Endometrial microvascular endothelial cells (primary cell): Measurements from ENCODE around the gene PRKG1. TPM values are rescaled to one million over a fixed set of nuclear protein-coding genes. Genes with fewer than 3 reads are reported as not detected.

Experiments
- in situ Hi-C: cut with HindIII; loops from 2 replicates; pipeline ENCODE4 v1.10.0; 2017; ENCODE audit warnings: low sequenced_read_pairs, low pct_unique_long_range_greater_than_20kb; ENCODE audit errors: inconsistent ontology term
- total RNA-seq: library from RNA; depleted of rRNA; stranded (reverse); fragments of >200 nt; gene quantifications from one replicate; pipeline ENCODE4 v1.2.3, GENCODE V29; 2015; ENCODE audit errors: inconsistent ontology term

PRKG1 gene
- total RNA-seq, 1 donor from 2014 or later: not detected

DNA sequence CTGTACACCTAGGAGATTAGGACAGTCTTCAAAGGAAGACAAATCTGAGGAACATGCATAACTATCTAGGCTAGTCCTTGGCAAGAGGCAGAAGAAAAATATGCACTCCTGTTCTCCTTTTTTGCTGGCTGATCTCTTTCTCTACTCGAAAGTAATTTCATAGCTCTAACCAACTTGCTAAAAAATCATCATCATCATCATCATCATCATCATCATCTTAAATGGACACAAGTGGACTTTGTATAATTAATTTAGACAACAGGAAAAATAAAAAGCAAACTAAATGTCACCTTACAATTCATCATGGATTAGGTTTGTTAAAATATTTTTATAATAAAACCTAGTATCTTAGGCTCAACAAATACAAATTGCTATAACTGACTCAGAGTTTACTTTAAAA, 1192.6 kb downstream of the PRKG1 start:
- in situ Hi-C loops: no loop called here

DNA sequence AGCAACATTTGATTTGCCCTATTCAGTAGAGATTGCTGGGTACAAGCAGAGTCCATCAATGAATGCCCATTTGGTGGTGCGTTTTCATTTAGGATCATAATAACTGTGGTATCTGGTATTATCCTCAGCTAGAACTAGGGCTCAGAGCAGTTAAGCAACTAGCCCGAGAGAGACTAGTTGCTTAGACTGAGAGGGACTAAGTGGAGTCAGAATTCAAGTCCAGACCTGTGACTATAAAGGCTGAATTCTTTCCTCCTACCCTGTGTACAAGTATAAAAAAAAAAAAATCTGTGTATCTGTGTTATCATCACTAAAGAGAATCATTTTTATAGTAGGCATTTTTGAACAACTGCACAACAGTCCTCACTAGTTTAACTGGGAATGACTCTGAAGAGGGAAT, 1194.5 kb downstream of the PRKG1 start:
- in situ Hi-C loops: no loop called here

DNA sequence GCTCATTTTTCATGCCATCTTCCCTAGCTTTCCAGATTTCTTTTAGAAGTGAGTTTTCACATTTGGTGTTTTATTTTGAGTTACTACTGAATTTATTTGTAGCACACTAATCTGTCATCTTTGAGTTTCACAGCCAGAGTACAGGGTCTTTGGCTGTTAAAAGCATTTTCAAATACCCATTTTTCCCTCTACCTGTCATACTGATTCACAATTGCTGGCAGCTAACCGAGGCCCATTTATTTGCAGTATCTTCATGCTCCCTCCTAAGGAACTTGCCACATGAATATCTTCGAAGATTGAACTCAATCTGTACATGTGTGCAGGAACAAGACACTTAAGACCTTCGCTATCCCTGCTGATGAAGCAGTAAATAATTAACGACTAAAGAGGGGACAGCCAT, 1194.9 kb downstream of the PRKG1 start:
- in situ Hi-C loops: no loop called here

DNA sequence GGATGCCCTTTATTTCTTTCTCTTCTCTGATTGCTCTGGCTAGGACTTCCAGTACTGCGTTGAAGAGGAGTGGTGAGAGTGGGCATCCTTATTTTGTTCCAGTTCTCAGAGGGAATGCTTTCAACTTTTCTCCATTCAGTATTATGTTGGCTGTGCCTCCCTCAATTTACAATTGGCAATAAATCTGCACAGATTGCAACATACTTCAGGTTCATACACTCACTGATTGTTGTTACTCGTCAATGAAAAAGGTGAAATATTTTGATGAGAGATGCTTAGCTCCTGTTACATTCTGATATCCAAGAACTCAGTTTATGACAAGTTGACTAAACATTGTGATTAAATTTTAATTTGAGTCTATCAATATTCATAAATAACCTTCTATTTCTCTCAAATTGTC, 1201.9 kb downstream of the PRKG1 start:
- in situ Hi-C loops: no loop called here

DNA sequence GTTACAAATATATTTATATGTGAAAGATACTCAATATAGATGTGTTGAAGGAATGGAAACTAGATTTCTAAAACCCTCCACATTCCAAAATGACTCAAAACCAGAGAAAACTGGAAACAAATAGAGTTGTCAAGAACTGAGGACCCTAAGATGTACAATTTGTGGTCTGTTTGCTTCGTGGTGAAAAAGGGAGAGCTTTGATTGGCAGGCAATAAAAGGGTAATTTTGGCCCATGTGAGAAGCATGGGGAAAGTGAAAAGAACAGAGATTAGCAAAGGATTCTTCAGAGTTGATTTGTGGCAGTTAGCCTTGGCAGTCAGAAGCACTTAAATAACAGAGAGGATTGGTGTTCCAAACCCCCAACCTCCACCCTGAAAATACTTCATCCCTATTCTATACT, 1202.7 kb downstream of the PRKG1 start:
- in situ Hi-C loops: no loop called here

DNA sequence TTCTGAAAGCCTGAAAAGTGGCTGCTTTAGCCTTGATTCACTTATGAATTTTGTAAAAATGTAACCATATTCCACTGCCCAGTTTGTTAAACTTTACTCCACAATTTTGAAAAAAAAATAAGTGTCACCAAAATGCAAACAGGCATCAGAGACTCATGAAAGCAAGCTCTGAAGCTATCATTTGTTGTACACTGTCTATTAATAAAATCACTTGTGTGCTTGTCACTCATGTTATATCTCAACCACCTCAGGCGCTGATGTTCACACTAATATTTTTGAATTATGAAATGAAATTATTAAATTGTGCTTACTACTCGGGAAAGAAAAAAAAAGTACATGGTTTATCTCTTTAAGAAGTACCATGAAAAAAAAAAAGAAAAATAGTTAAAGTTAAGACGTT, 1205.3 kb downstream of the PRKG1 start:
- in situ Hi-C loops: no loop called here

DNA sequence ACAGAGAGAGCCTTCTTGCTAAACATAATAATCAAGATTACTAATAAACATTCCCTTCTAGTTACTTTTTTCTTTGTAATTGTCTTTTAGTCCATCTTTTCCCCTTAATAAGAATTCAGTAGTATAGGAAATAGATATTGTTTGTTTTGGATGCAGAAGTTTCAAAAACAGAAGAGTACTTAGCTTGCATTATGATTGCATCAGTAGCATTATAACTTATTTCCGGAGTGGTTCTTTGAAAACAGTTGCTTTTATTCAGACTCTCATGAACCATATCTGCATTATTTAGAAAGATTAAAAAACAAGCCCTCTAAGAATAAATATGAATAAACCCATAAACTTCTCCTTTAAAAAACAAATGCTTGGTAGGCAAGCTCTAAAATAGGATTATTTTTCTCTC, 1205.8 kb downstream of the PRKG1 start:
- in situ Hi-C loops: no loop called here

DNA sequence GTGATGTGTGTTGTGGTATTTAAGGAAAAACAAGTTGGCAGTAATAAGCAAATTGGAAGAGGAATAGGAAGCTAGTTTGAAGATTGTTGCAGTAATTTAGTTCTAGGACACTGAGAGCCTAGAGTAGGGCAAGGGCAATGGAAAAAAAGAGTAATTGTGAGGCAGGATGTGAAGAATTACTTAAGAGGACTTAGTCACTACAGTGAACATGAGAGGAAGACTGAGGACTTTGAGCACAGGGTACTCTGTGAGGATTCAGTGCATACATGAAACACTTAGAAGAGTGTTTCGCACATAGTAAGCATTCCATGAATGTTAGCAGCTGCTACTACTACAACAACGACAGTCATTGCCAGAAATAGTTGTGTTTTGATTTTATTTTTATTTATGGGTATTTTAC, 1208.9 kb downstream of the PRKG1 start:
- in situ Hi-C loops: no loop called here

DNA sequence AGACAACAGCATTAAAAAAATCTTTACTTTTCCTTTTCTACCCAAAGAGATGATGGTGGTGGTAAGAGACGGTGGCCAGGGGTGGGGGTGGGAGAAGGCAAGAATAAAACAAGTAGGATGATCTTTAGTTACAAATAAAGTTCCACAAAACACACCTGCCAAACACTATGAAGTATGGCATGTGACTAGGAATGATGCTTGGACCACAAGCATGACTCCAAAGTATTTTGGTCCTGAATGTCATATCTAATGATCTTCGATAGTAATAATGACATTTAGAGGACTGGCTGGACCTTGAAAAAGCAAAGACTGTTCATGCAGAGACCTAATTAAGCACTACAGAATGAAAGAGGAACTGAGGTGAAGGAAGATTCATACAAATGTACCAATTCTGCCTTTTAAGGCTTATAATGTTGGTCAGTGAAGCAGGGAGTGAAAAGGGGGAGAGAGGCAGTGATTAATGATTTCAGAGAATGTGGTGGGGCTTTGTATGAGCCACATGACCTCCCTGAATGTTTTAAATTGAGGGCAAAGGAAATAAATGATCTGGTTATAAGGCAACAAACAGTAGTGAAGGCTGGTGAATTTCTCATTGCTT, 1210.2 kb downstream of the PRKG1 start:
- in situ Hi-C loops: no loop called here

DNA sequence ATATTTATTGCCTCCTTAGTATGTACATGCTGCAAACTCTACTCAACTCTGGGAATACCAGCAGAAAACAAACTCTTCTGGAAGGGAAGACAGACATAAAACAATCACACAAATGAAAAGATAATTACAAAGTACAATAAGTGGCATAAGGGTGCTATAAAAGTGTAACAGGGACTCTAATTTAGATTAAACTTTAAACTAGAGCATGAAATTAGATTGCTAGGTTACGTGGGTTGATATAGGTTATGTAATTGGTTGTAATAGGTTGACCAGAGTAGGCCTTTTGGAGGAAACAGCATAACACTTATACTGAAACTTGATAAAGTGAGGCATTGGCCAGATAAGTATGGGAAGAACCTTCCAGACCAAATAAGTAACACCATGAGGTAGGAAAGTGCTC, 1213.6 kb downstream of the PRKG1 start:
- in situ Hi-C loops: no loop called here

DNA sequence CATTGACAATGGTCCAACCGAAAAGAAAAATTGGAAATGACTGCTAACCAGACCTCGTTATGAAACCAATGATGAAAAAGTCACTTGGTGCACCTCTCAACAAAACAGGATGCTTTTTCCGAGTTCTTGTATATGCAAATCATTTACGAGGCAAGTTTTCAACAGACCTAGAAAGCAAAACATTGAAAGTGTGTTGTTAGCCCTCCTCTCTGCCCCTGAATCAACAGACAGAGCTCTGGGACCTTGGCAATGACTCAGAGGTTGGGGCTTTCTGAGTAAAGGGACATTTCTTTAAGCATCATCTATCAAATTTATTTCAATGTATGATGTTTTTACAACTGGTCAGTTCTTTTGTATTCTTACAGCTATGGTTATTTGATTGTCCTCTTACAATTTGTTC, 1223.5 kb downstream of the PRKG1 start:
- in situ Hi-C loops: no loop called here

DNA sequence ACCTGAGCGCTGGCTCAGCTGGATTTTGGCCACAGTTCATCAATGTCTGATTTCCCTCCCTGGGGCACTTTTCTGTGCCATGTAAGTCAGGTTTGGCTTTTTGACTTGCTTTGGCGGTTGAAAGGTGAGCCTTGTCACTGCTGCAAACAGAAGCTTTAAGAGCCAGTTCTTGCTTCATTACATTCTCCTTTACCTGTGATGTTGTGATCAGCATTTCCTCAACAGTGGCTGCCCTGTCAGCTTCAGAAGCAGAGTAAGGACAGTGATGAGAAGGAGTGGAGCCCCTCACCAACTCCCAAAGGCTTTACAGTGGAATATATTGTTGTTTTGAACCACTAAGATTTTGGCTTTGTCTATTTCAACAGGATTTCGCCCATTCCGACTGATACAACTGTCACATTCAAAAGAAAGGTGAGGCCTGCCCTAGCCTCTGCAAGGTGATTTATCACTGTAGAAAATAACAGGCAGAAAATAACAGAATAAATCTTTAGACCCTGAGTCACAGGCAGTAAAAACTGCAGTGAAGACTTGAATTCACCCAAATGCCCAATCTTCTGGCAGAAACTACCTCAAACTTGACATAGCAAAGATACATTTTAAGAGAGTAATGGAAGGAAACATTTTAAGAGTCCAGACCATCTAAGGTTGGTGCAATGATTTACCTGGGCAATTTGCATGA, 1226.5 kb downstream of the PRKG1 start:
- in situ Hi-C loops: loop anchor here (25.0 kb wide), 1 partner anchor 287 kb away; no protein-coding TSS in a partner anchor

DNA sequence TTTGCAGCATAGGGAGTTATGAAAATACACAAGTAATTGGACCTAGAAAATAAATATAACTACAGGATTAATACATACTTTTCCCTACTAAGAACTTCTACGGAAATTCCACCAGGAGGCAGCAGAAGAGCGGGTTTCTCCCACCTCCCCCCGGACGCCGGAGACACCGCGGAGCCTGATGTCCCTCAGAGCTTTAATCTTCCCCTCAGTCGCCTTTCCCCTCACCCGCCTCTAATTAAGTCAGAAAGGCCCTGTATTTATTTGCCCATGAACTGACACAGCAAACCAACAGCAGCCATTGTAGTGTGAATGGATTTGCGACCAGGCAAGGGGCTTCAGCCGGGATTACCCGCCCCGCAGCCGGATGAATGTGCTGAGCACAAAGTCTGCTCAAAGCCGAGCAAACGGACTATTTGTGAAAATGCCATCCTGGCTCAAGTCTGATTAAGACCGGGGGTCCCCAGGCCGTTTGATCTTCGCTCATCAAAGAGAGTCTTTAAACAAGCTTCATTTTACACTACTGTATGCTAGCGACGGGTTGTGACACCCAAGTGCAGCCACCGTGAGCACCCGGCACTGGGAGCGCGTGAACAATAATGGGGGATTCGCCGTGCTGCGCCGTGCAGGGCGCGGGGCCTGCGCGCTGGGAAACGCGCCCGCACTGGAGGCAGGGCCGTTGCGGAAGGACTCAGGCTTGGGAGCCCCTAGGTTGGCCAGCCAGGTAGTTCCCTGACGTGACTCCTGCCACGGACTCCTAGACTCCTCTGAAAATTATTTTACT, 1234.2 kb downstream of the PRKG1 start:
- in situ Hi-C loops: loop anchor here (25.0 kb wide), 1 partner anchor 279 kb away; no protein-coding TSS in a partner anchor

DNA sequence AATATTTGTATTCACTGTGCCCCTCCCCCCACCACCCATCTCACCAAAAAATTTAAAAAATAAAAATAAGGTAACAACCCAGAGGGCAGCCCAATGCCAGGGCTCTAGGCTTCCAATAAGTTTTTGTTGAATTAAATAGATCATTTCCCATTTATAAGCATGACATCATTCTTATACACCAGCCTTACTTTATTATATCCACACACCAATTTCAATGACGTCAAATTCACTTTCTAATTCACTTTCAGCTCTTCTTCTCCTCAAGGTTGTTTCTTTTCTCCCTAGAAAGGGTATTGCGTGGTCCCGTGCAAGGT, 1238.6 kb downstream of the PRKG1 start:
- in situ Hi-C loops: loop anchor here (10.0 to 25.0 kb wide), 2 partner anchors 182 to 274 kb away; no protein-coding TSS in a partner anchor

DNA sequence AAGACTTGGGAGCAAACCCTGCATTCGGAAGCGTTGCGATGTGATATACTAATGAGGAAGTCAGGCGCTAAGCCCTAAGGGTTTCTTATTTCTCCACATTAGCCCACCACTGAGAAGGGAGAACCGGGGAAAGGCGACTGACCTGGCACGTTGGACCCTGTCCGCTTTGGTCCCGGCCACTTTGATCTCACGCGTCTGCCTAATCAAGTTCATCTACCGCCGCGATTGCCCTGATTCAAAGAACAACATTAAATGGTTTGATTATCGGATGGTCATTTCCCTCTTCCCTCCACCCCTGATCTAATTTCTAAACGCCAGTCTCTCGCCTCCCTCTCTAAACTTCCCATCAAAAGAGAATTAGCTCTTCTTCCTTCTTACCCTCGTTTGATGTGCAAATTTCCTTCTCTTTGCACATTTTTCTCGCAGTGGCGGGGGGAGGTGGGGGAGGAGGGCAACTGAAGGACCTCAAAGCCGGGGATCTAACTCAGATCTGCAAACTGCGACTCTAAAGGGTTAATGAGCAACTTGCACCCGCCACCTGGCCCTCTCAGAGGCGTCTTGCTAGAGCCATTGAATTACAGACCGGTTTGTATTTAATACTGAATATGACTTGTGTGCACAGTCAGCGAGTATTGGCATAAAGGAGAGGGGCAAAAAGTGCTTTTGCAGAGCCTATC, 1239.1 kb downstream of the PRKG1 start:
- in situ Hi-C loops: loop anchor here (10.0 to 25.0 kb wide), 2 partner anchors 181 to 274 kb away; no protein-coding TSS in a partner anchor

DNA sequence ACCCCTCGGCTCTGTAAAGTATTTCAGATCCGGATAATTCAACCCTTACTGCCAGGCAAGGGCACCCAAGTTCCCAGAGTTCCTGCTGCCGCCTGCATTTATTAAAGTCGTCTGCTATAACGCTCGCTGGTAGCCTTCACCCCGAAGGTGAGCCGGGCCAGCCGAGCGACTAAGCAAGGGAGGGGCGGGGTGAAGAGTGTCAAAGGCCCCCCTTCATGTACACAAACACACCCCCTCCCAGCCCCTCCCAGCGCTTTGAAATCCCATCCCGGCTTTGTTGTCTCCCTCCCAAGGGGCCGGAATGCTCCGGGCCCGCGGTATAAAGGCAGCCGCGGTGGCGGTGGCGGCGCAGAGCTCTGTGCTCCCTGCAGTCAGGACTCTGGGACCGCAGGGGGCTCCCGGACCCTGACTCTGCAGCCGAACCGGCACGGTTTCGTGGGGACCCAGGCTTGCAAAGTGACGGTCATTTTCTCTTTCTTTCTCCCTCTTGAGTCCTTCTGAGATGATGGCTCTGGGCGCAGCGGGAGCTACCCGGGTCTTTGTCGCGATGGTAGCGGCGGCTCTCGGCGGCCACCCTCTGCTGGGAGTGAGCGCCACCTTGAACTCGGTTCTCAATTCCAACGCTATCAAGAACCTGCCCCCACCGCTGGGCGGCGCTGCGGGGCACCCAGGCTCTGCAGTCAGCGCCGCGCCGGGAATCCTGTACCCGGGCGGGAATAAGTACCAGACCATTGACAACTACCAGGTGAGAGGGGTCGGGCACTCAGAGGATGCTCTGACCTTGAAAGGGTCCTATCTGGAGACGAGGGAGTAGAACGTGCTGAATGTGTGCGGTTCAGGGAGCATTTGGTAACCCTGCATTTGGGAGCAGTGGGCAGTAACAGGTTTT, 1239.9 kb downstream of the PRKG1 start, which contains the start of gene DKK1:
Gene DKK1 (plus strand): TSS at position 349 of the 889 bp plus-strand sequence. CDS start 154 bp downstream, at position 503.
- in situ Hi-C loops: loop anchor here (10.0 to 25.0 kb wide), 2 partner anchors 181 to 273 kb away; no protein-coding TSS in a partner anchor

DNA sequence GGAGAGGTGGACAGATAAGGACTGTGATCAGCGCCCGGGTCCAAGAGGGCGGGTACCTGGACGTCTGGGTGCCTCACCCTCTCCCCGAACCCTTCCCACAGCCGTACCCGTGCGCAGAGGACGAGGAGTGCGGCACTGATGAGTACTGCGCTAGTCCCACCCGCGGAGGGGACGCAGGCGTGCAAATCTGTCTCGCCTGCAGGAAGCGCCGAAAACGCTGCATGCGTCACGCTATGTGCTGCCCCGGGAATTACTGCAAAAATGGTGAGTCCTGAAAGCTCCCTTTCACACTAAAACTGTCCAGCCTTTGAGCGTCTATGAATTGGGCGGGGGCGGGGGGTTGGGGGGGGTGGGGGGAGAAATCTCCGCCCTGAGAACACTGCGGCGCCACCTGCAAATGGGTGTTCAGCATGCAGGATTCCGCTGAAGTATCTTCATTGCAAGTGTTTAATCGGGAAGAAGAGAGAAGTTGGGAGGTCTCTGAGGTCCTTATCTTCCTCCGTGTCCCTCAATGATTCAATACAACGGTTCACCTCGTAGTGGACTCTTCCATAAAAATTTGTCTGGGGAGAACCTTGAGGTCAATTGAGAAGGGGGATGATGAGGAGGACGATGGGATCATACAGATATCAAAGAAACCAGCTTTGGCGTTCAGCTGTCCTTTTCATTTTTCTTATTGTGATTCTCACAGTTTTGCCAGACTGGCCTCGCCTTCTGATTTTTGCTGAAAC, 1240.7 kb downstream of the PRKG1 start:
- in situ Hi-C loops: loop anchor here (10.0 to 25.0 kb wide), 2 partner anchors 180 to 272 kb away; no protein-coding TSS in a partner anchor

DNA sequence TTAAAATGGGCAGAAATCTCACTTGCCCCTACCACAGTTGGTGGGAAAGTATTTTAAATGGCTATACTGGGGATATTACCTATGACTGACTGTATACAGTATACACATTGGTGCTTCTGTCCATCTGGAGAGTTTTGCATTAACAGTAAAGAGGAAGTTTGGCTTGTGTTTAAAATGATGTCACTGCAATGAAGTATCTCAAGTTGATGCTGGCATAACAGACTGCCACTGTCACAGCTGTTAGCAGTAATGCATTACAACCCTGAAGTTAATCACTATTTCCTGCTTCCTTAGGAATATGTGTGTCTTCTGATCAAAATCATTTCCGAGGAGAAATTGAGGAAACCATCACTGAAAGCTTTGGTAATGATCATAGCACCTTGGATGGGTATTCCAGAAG, 1241.7 kb downstream of the PRKG1 start:
- in situ Hi-C loops: loop anchor here (10.0 to 25.0 kb wide), 2 partner anchors 179 to 271 kb away; no protein-coding TSS in a partner anchor
